Hippocampal formation (tissue), 2 donors: ENCODE data around the gene ZNF574.
A peak's percentile ranks its signal among the peaks of the same experiment; 100 is the strongest.

Experiments used
- DNase-seq, 2 donors: peaks; one replicate each; lab custom pipeline; 2025; lab: John Stamatoyannopoulos, UW

Gene ZNF574

DNA sequence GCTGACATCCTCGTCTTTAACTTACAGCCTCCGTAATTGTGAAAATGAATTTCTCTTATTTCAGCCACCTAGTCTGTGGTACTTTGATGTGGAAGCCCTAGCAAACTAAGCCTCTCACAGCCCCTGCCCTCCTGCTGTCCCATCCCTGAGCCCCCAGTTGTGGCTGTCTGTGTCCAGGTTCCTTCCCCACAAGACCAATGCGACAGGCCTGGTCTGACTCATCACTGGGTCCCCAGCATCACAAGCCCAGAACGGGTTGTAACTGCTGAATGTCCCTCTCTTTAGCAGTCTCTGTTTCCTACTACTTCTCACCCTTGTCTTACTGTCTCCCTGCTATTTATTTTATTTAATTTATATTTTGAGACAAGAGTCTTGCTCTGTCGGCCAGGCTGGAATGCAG lies 50.6 kb downstream of the ZNF574 start:
- DNase-seq: no peak

- DNase-seq: peak in 1 of 2 donors; percentile 33
Measured at GRCh38 chr19:42129399-42130253, 53.7 kb downstream of the ZNF574 start.

DNA sequence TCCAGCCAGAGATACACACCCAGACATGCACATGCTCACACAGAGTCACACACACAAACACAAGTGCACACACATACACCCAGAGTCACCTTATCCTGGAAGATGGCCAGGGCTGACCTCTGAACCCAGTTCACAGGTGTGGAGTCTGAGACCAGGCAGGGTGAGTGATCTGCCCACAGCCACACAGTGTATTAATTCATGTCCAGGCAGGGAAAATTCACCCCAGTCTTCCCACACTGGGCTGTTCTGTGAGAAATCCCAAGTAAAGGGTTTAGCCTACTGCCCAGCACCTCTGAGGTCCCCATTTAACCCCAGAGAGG lies 54.2 kb downstream of the ZNF574 start:
- DNase-seq: no peak
